Fibroblast of lung (primary cell): ENCODE results near the gene TSPOAP1. TPM values are rescaled to one million over a fixed set of nuclear protein-coding genes. Genes with fewer than 3 reads are reported as not detected.

ENCODE experiments used
- DNase-seq, 2 donors: peaks; one replicate each; pipeline versions ENCODE4 v3.0.0 to v3.0.0-alpha.2; 2010; ENCODE audit warnings: low read depth in 2 of 2
- H2AFZ ChIP-seq: 2 replicates; pipeline ENCODE4 v1.5.1; 2012; ENCODE audit warnings: low read length, control low read depth, inconsistent platforms
- H3K27ac ChIP-seq: 2 replicates; pipeline ENCODE4 v1.5.1; 2011; ENCODE audit warnings: low read length, control low read depth; ENCODE audit not compliant: insufficient read depth
- H3K27me3 ChIP-seq: 2 replicates; pipeline ENCODE4 v1.5.1; 2011; ENCODE audit warnings: mild to moderate bottlenecking, low read length; ENCODE audit not compliant: control insufficient read depth, insufficient read depth
- H3K36me3 ChIP-seq: 2 replicates; pipeline ENCODE4 v1.5.1; 2011; ENCODE audit warnings: low read length; ENCODE audit not compliant: control insufficient read depth, insufficient read depth
- H3K4me1 ChIP-seq: 2 replicates; pipeline ENCODE4 v1.5.1; 2011; ENCODE audit warnings: low read length; ENCODE audit not compliant: control insufficient read depth, insufficient read depth; ENCODE audit errors: extremely low read depth
- H3K4me2 ChIP-seq: 2 replicates; pipeline ENCODE4 v1.5.1; 2011; ENCODE audit warnings: low read length, control low read depth; ENCODE audit not compliant: insufficient read depth; ENCODE audit errors: extremely low read depth
- H3K4me3 ChIP-seq, 4 experiments: fragments of 200-600 bp in 1 of 4; sonication (generic) in 1 of 4; replicated peaks in 1 of 4; 2 replicates each; pipeline ENCODE4 v1.5.1; 2011 to 2016; ENCODE audit warnings: low read length in 4 of 4, low read depth in 3 of 4, mild to moderate bottlenecking in 3 of 4, control low read depth in 2 of 4, inconsistent platforms in 1 of 4, mixed read lengths in 1 of 4; ENCODE audit not compliant: insufficient read depth in 1 of 4; ENCODE audit errors: control extremely low read depth in 1 of 4
- H3K79me2 ChIP-seq: 2 replicates; pipeline ENCODE4 v1.5.1; 2012; ENCODE audit warnings: mild to moderate bottlenecking, low read length, inconsistent platforms; ENCODE audit not compliant: control insufficient read depth, insufficient read depth
- H3K9ac ChIP-seq: 2 replicates; pipeline ENCODE4 v1.5.1; 2011; ENCODE audit warnings: mild to moderate bottlenecking, low read length, control low read depth; ENCODE audit not compliant: insufficient read depth
- H3K9me3 ChIP-seq: 2 replicates; pipeline ENCODE4 v1.5.1; 2012; ENCODE audit warnings: low read depth, low read length; ENCODE audit not compliant: control insufficient read depth, insufficient read depth
- H4K20me1 ChIP-seq: 2 replicates; pipeline ENCODE4 v1.5.1; 2011; ENCODE audit warnings: low read length; ENCODE audit not compliant: control insufficient read depth, insufficient read depth; ENCODE audit errors: extremely low read depth
- EZH2 ChIP-seq: IDR thresholded peaks from 2 replicates; pipeline ENCODE4 v1.5.1; 2012; ENCODE audit warnings: low read length, control low read depth, mild to moderate bottlenecking; ENCODE audit errors: missing control alignments
- polyA plus RNA-seq, 2 donors: library from polyadenylated mRNA; depleted of rRNA in 1 of 2; stranded (reverse) in 1 of 2; unstranded in 1 of 2; fragments of >200 nt; gene quantifications; 2 replicates each; pipeline ENCODE4 v1.2.1, GENCODE V29; 2011 to 2012; ENCODE audit warnings: missing spikeins in 1 of 2
- total RNA-seq: library from RNA; depleted of rRNA; stranded (reverse); fragments of >200 nt; gene quantifications from 2 replicates; pipeline ENCODE4 v1.2.1, GENCODE V29; 2014
- TF ChIP-seq, protein P1 (sequence below), 2 donors: IDR thresholded peaks in 1 of 2; conservative IDR thresholded peaks in 1 of 2; 1 replicate in 1 of 2; 2 replicates in 1 of 2; pipeline ENCODE4 v1.5.1; 2011 to 2012; ENCODE audit warnings: low read length in 2 of 2, control low read depth in 1 of 2, inconsistent platforms in 1 of 2, low read depth in 1 of 2, mild to moderate bottlenecking in 1 of 2

The TSPOAP1 gene
- total and polyA plus RNA-seq, 2 donors (not counting 1 experiment from before 2014, with no cell fraction given): 0.23 to 4.0 TPM

DNA sequence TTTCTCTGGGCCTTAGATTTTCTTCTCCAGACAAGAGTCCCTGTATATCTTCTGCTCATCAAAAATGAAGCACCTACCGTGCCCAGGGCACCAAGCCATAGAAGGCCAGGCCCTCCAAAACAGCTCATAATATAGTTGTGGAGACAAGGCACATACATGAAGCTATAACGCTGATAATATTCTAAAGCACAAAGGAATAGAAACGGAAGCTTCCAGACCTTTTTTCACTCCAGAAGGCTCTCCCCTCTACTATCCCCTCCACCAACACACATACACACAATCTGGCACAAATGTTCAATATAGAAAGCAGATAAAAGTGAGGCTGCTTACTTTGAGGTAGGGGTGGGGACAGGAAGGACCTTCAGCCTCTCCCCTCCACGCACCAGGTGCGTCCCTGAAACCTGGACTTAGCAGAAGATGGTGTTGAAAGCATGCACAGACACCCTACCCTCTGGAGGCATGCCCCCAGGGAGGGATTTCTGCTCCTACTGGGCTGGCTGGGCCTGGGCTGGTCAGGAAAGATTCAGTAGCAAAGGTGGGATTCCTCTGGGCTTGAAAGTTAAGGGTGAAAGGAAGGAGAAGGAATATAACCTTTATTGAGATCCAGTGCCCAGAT lies 37.5 kb upstream of the TSPOAP1 start:
- Histone ChIP-seq H3K9ac (no peak overlapping the region), H2AFZ (no peak overlapping the region), H3K9me3 (no peaks in the 10 kb centered on the region), H3K27me3 (peaks cover 2% of the 10 kb centered on the region), H4K20me1 (no peaks in the 10 kb centered on the region), H3K4me2 (no peak overlapping the region), H3K4me1 (no peaks in the 10 kb centered on the region), H3K36me3 (no peaks in the 10 kb centered on the region), H3K27ac (no peak overlapping the region), H3K79me2 (no peaks in the 10 kb centered on the region), H3K4me3 (no peak overlapping the region)
- TF ChIP-seq EZH2: no peak
- TF ChIP-seq, protein P1, sequence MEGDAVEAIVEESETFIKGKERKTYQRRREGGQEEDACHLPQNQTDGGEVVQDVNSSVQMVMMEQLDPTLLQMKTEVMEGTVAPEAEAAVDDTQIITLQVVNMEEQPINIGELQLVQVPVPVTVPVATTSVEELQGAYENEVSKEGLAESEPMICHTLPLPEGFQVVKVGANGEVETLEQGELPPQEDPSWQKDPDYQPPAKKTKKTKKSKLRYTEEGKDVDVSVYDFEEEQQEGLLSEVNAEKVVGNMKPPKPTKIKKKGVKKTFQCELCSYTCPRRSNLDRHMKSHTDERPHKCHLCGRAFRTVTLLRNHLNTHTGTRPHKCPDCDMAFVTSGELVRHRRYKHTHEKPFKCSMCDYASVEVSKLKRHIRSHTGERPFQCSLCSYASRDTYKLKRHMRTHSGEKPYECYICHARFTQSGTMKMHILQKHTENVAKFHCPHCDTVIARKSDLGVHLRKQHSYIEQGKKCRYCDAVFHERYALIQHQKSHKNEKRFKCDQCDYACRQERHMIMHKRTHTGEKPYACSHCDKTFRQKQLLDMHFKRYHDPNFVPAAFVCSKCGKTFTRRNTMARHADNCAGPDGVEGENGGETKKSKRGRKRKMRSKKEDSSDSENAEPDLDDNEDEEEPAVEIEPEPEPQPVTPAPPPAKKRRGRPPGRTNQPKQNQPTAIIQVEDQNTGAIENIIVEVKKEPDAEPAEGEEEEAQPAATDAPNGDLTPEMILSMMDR (conservative IDR thresholded peaks at IDR 0.05 in 1 of 2, IDR thresholded peaks at IDR 0.05 in 1 of 2; ENCODE audit: low read depth in 1 of 2, low read length in 2 of 2): no peak
- no peak for DNase-seq

DNA sequence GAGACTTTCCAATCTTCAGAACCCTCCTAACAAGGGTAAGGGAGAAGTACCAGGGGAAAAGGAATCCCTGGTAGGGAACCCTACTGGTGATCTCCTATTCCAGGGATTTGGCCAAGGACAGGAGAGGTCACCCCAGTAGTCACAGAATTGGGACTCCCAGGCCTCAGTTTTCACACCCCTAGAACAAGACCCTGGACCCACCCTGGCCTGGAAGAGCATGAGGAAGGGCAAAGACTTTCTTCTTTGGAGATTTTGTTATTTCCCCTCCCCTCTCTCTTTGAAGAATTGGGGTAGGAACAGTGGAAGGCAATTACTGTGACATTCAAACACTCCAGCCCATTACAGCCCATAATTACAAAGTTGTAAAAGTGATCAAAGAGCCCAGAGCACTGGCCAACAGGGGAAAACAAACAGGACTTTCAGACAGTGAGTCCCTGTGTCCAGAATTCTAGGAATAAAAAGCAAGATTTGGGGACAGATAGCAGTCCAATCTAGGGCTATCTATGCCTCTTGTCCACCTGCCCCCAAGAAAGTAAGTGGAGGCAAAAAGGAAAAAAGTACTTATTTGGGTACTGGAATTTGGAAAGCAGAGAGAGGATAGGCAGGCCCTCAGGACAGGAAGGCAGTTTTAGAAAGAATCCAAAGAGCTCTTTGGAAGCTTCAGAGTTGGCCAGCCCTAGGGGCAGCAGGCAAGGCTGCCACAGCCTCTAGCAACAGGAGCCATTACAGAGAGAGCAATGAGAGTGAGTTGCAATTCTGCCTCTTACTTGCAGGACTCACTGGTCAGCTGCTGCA lies 36.8 kb upstream of the TSPOAP1 start:
- Histone ChIP-seq H3K27me3 (peaks cover 2% of the 10 kb centered on the region), H3K4me3 (no peak overlapping the region), H4K20me1 (no peaks in the 10 kb centered on the region), H3K9me3 (no peaks in the 10 kb centered on the region), H3K79me2 (no peaks in the 10 kb centered on the region), H3K4me2 (no peak overlapping the region), H3K27ac (no peak overlapping the region), H2AFZ (no peak overlapping the region), H3K4me1 (no peaks in the 10 kb centered on the region), H3K9ac (no peak overlapping the region), H3K36me3 (no peaks in the 10 kb centered on the region)
- no peak for DNase-seq
- TF ChIP-seq, protein P1 (conservative IDR thresholded peaks at IDR 0.05 in 1 of 2, IDR thresholded peaks at IDR 0.05 in 1 of 2; ENCODE audit: low read depth in 1 of 2, low read length in 2 of 2): no peak
- no peak for TF ChIP-seq EZH2

- no peaks in the 10 kb centered on the region for H3K4me1 ChIP-seq
- no peaks in the 10 kb centered on the region for H4K20me1 ChIP-seq
- no peaks in the 10 kb centered on the region for H3K9me3 ChIP-seq
- H3K36me3 ChIP-seq: no peaks in the 10 kb centered on the region
- H3K4me2 ChIP-seq: no peak overlapping the region
- H3K79me2 ChIP-seq: no peaks in the 10 kb centered on the region
- TF ChIP-seq, protein P1 (conservative IDR thresholded peaks at IDR 0.05 in 1 of 2, IDR thresholded peaks at IDR 0.05 in 1 of 2; ENCODE audit: low read depth in 1 of 2, low read length in 2 of 2): no peak
- no peak for TF ChIP-seq EZH2
- no peak for DNase-seq
- no peak overlapping the region for H3K4me3 ChIP-seq
- peaks cover 2% of the 10 kb centered on the region for H3K27me3 ChIP-seq
- H3K9ac ChIP-seq: no peak overlapping the region
- no peak overlapping the region for H3K27ac ChIP-seq
- H2AFZ ChIP-seq: no peak overlapping the region
These were observed 35.8 kb upstream of the TSPOAP1 start for GRCh38 chr17:58364270-58364942.
